WTC11 (cell line): Measurements from ENCODE around the gene FRK. TPM values are rescaled to one million over a fixed set of nuclear protein-coding genes. Genes with fewer than 3 reads are reported as not detected.

Experiments
- ATAC-seq: fragments of 200-7000 bp; cut with Tn5 transposase; 2 replicates; pipeline ENCODE4 v1.10.0; 2021; ENCODE audit warnings: mild to moderate bottlenecking, moderate library complexity
- CTCF ChIA-PET: fragments of 300-600 bp; sonication (Branson Sonifier 250); formaldehyde crosslinking; loops from one replicate; lab custom pipeline; 2021; ENCODE audit warnings: antibody characterized with exemption; lab: Charles Lee
- POLR2A ChIA-PET: fragments of 350-600 bp; sonication (Branson Sonifier 250); formaldehyde crosslinking; loops from one replicate; lab custom pipeline; 2021; ENCODE audit warnings: antibody characterized with exemption; lab: Charles Lee
- DNase-seq: peaks from one replicate; pipeline ENCODE4 v3.0.0; 2021; ENCODE audit warnings: low spot score
- H3K27ac Mint-ChIP-seq: 2 replicates; pipeline ENCODE4 v1.8.0; 2021; ENCODE audit warnings: mixed read lengths
- H3K27me3 Mint-ChIP-seq: 2 replicates; pipeline ENCODE4 v1.8.0; 2021; ENCODE audit warnings: low read depth, mild to moderate bottlenecking, moderate library complexity, mixed read lengths
- H3K36me3 Mint-ChIP-seq: 2 replicates; pipeline ENCODE4 v1.8.0; 2021; ENCODE audit warnings: mixed read lengths
- H3K4me1 Mint-ChIP-seq: 2 replicates; pipeline ENCODE4 v1.8.0; 2022; ENCODE audit warnings: mixed read lengths
- H3K4me3 Mint-ChIP-seq: 2 replicates; pipeline ENCODE4 v1.8.0; 2021; ENCODE audit warnings: mild to moderate bottlenecking, moderate library complexity, mixed read lengths
- H3K9me3 Mint-ChIP-seq: 2 replicates; pipeline ENCODE4 v1.8.0; 2021; ENCODE audit warnings: mixed read lengths
- AFF4 ChIP-seq: sonication (generic); formaldehyde crosslinking; IDR thresholded peaks from 2 replicates; pipeline ENCODE4 v1.8.1; 2023; ENCODE audit warnings: mild to moderate bottlenecking, missing genetic modification reagents, borderline replicate concordance
- CREB1 ChIP-seq: sonication (generic); formaldehyde crosslinking; IDR thresholded peaks from 2 replicates; pipeline ENCODE4 v1.8.0; 2023; ENCODE audit warnings: mild to moderate bottlenecking, missing genetic modification reagents
- E2F1 ChIP-seq: sonication (generic); formaldehyde crosslinking; IDR thresholded peaks from 2 replicates; pipeline ENCODE4 v1.8.0; 2022; ENCODE audit warnings: mild to moderate bottlenecking, missing genetic modification reagents
- GRHL2 ChIP-seq: fragments of 250-450 bp; sonication (Bioruptor Pico); IDR thresholded peaks from 2 replicates; pipeline ENCODE4 v1.8.0; 2022; ENCODE audit warnings: mild to moderate bottlenecking, moderate library complexity; ENCODE audit not compliant: insufficient replicate concordance, severe bottlenecking
- NFATC4 ChIP-seq: fragments of 250-450 bp; sonication (Bioruptor Pico); IDR thresholded peaks from 2 replicates; pipeline ENCODE4 v1.9.0; 2021; ENCODE audit warnings: mild to moderate bottlenecking
- NFE2L1 ChIP-seq: sonication (generic); formaldehyde crosslinking; IDR thresholded peaks from 2 replicates; pipeline ENCODE4 v1.8.1; 2023; ENCODE audit warnings: missing genetic modification reagents
- NR1H2 ChIP-seq: sonication (generic); formaldehyde crosslinking; IDR thresholded peaks from 2 replicates; pipeline ENCODE4 v1.9.0; 2021; ENCODE audit warnings: mild to moderate bottlenecking, moderate library complexity, missing genetic modification reagents
- NR2C2 ChIP-seq: sonication (generic); formaldehyde crosslinking; IDR thresholded peaks from 2 replicates; pipeline ENCODE4 v1.8.0; 2022; ENCODE audit warnings: mild to moderate bottlenecking, missing genetic modification reagents
- PRRX2 ChIP-seq: fragments of 250-450 bp; sonication (Bioruptor Pico); IDR thresholded peaks from 2 replicates; pipeline ENCODE4 v1.8.0; 2021; ENCODE audit warnings: mild to moderate bottlenecking
- RELA ChIP-seq: sonication (generic); formaldehyde crosslinking; IDR thresholded peaks from 2 replicates; pipeline ENCODE4 v1.8.1; 2022; ENCODE audit warnings: missing genetic modification reagents, mild to moderate bottlenecking, borderline replicate concordance
- RORB ChIP-seq: fragments of 250-450 bp; sonication (Bioruptor Pico); IDR thresholded peaks from 2 replicates; pipeline ENCODE4 v1.9.0; 2021; ENCODE audit warnings: mild to moderate bottlenecking
- SMAD3 ChIP-seq: sonication (generic); formaldehyde crosslinking; IDR thresholded peaks from 2 replicates; pipeline ENCODE4 v1.8.0; 2022; ENCODE audit warnings: missing genetic modification reagents, mild to moderate bottlenecking, borderline replicate concordance
- TEAD4 ChIP-seq: sonication (generic); formaldehyde crosslinking; IDR thresholded peaks from 2 replicates; pipeline ENCODE4 v1.8.0; 2022; ENCODE audit warnings: mild to moderate bottlenecking, missing genetic modification reagents
- TP53 ChIP-seq: sonication (generic); formaldehyde crosslinking; IDR thresholded peaks from 2 replicates; pipeline ENCODE4 v1.8.1; 2023; ENCODE audit warnings: mild to moderate bottlenecking, missing genetic modification reagents
- ZBTB21 ChIP-seq: sonication (generic); formaldehyde crosslinking; IDR thresholded peaks from 2 replicates; pipeline ENCODE4 v1.8.1; 2023; ENCODE audit warnings: mild to moderate bottlenecking, missing genetic modification reagents, borderline replicate concordance
- ZNF512 ChIP-seq: sonication (generic); formaldehyde crosslinking; IDR thresholded peaks from 2 replicates; pipeline ENCODE4 v1.8.1; 2022; ENCODE audit warnings: missing genetic modification reagents, borderline replicate concordance
- total RNA-seq: library from RNA; stranded (reverse); gene quantifications from 3 replicates; pipeline ENCODE4 v1.2.3, GENCODE V29; 2021
- TF ChIP-seq, protein P1 (sequence below): fragments of 250-450 bp; sonication (Bioruptor Pico); conservative IDR thresholded peaks from 2 replicates; pipeline ENCODE4 v1.9.0; 2021; ENCODE audit warnings: mild to moderate bottlenecking
- TF ChIP-seq, protein P2 (sequence below): sonication (generic); formaldehyde crosslinking; IDR thresholded peaks from 2 replicates; pipeline ENCODE4 v1.8.0; 2023; ENCODE audit warnings: mild to moderate bottlenecking, missing genetic modification reagents
- TF ChIP-seq, protein P3 (sequence below): sonication (generic); formaldehyde crosslinking; IDR thresholded peaks from 2 replicates; pipeline ENCODE4 v1.8.0; 2022; ENCODE audit warnings: missing genetic modification reagents
- TF ChIP-seq, protein P4 (sequence below): sonication (generic); formaldehyde crosslinking; IDR thresholded peaks from 2 replicates; pipeline ENCODE4 v1.8.0; 2023; ENCODE audit warnings: missing genetic modification reagents

The FRK gene
- total RNA-seq, 1 experiment from 2014 or later, result 0.13 TPM

DNA sequence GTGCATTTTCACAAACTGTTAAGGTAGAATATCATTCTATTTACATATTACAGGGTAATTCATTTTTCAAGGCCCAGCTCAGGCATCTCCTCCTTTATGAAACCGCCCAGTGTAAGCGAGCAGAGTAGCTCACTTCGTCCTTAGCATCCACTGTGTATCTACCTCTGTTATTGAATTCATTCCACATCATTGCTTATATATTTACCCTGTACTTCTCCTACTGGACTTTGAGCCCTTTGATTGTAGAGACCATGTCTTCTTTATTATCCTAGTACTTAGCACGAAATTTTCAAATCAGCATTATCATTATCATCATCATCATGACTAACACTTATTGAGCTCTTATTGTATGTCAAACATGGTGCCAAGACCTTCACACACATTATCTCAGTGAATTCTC is 76.7 kb downstream of the FRK start:
- TF ChIP-seq NR1H2 (no peak), TEAD4 (CRISPR knock-in tag) (no peak), SMAD3 (no peak)
- TF ChIP-seq, protein P1, sequence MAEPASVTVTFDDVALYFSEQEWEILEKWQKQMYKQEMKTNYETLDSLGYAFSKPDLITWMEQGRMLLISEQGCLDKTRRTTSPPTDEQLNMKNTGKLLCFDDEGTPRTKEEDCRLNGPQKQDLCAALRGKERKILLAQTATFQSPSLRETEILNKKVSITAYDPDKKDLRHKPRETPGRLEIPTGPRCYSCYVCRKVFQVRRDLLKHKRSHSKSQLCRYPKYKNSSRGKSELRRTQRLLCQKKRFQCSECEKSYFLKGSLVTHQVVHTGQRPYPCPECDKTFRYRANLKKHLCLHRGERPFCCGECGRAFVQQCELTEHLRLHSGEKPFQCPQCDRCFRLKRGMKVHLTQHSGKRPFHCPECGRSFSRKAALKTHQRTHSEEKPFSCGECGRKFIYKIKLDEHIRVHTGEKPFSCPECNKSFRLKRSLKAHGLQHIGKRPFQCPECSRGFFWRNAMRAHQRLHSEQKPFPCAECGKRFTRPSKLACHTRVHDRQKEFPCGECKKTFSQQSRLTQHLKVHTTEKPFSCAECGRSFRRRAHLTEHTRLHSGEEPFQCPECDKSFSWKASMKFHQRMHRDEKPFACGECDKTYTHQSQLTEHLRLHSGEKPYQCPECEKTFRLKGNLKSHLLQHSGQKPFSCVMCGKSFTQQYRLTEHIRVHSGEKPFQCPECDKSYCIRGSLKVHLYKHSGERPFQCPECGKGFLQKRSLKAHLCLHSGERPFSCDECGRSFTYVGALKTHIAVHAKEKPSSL (CRISPR knock-in tag), result no peak
- TF ChIP-seq, all 79 proteins: peak for 0
- no peaks in the 10 kb centered on the region for H3K36me3 Mint-ChIP-seq

DNA sequence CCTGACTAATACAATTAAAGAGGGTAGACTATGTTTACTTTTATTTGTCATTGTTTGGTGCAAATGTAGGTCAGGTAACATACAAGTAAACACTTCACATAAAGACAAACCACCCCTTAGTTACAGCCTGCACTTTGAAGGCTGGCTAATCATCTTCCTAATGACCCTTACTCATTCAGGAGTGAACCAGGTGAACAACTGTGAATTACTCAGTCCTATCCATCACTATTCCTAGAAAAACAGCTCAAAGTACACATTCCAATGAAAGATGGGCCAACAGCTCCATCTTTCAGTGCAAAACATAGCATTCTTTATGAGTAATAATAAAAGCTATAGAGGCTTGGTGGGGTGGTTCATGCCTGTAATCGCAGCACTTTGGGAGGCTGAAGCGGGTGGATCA is 78.2 kb downstream of the FRK start:
- ATAC-seq, result no peak
- H3K4me3 Mint-ChIP-seq, result no peak overlapping the region
- CTCF ChIA-PET, result interaction anchor here (1.1 kb wide), 1 partner anchor 115 kb away, joined by 3 read pairs; no protein-coding TSS in a partner anchor
- TF ChIP-seq AFF4 (CRISPR knock-in tag) (no peak), NFATC4 (no peak), RORB (CRISPR knock-in tag) (no peak), PRRX2 (CRISPR knock-in tag) (no peak), NFE2L1 (CRISPR knock-in tag) (no peak), RELA (CRISPR knock-in tag) (no peak), TP53 (CRISPR knock-in tag) (no peak), E2F1 (CRISPR knock-in tag) (no peak), CREB1 (CRISPR knock-in tag) (no peak), GRHL2 (CRISPR knock-in tag) (no peak), ZBTB21 (CRISPR knock-in tag) (no peak), NR2C2 (no peak), ZNF512 (CRISPR knock-in tag) (no peak)
- TF ChIP-seq, protein P2, sequence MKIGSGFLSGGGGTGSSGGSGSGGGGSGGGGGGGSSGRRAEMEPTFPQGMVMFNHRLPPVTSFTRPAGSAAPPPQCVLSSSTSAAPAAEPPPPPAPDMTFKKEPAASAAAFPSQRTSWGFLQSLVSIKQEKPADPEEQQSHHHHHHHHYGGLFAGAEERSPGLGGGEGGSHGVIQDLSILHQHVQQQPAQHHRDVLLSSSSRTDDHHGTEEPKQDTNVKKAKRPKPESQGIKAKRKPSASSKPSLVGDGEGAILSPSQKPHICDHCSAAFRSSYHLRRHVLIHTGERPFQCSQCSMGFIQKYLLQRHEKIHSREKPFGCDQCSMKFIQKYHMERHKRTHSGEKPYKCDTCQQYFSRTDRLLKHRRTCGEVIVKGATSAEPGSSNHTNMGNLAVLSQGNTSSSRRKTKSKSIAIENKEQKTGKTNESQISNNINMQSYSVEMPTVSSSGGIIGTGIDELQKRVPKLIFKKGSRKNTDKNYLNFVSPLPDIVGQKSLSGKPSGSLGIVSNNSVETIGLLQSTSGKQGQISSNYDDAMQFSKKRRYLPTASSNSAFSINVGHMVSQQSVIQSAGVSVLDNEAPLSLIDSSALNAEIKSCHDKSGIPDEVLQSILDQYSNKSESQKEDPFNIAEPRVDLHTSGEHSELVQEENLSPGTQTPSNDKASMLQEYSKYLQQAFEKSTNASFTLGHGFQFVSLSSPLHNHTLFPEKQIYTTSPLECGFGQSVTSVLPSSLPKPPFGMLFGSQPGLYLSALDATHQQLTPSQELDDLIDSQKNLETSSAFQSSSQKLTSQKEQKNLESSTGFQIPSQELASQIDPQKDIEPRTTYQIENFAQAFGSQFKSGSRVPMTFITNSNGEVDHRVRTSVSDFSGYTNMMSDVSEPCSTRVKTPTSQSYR (CRISPR knock-in tag), result no peak
- TF ChIP-seq, protein P3, sequence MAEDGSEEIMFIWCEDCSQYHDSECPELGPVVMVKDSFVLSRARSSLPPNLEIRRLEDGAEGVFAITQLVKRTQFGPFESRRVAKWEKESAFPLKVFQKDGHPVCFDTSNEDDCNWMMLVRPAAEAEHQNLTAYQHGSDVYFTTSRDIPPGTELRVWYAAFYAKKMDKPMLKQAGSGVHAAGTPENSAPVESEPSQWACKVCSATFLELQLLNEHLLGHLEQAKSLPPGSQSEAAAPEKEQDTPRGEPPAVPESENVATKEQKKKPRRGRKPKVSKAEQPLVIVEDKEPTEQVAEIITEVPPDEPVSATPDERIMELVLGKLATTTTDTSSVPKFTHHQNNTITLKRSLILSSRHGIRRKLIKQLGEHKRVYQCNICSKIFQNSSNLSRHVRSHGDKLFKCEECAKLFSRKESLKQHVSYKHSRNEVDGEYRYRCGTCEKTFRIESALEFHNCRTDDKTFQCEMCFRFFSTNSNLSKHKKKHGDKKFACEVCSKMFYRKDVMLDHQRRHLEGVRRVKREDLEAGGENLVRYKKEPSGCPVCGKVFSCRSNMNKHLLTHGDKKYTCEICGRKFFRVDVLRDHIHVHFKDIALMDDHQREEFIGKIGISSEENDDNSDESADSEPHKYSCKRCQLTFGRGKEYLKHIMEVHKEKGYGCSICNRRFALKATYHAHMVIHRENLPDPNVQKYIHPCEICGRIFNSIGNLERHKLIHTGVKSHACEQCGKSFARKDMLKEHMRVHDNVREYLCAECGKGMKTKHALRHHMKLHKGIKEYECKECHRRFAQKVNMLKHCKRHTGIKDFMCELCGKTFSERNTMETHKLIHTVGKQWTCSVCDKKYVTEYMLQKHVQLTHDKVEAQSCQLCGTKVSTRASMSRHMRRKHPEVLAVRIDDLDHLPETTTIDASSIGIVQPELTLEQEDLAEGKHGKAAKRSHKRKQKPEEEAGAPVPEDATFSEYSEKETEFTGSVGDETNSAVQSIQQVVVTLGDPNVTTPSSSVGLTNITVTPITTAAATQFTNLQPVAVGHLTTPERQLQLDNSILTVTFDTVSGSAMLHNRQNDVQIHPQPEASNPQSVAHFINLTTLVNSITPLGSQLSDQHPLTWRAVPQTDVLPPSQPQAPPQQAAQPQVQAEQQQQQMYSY (CRISPR knock-in tag), result no peak
- TF ChIP-seq, protein P4, sequence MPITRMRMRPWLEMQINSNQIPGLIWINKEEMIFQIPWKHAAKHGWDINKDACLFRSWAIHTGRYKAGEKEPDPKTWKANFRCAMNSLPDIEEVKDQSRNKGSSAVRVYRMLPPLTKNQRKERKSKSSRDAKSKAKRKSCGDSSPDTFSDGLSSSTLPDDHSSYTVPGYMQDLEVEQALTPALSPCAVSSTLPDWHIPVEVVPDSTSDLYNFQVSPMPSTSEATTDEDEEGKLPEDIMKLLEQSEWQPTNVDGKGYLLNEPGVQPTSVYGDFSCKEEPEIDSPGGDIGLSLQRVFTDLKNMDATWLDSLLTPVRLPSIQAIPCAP, result no peak

More for the DNA sequence above, 76.7 kb downstream of the FRK start:
- no peak overlapping the region for H3K27ac Mint-ChIP-seq
- no peak overlapping the region for H3K4me3 Mint-ChIP-seq
- H3K27me3 Mint-ChIP-seq, result no peaks in the 10 kb centered on the region
- DNase-seq (no peak), ATAC-seq (no peak)
- H3K9me3 Mint-ChIP-seq, result no peaks in the 10 kb centered on the region
- ChIA-PET POLR2A (interaction anchor here (0.6 kb wide), 1 partner anchor 45 kb away, joined by 3 read pairs; no protein-coding TSS in a partner anchor), CTCF (interaction anchor here (1.2 to 1.5 kb wide), 2 partner anchors 27 kb away, joined by 3 to 4 read pairs; no protein-coding TSS in a partner anchor)
- H3K4me1 Mint-ChIP-seq, result no peaks in the 10 kb centered on the region

More for the DNA sequence above, 78.2 kb downstream of the FRK start:
- H3K27ac Mint-ChIP-seq, result no peak overlapping the region
- no peaks in the 10 kb centered on the region for H3K4me1 Mint-ChIP-seq
- H3K9me3 Mint-ChIP-seq, result no peaks in the 10 kb centered on the region
- POLR2A ChIA-PET, result no interaction called here
- no peaks in the 10 kb centered on the region for H3K27me3 Mint-ChIP-seq
- no peaks in the 10 kb centered on the region for H3K36me3 Mint-ChIP-seq
- DNase-seq, result no peak
